ENCODE data around the gene ASPA.

DNA sequence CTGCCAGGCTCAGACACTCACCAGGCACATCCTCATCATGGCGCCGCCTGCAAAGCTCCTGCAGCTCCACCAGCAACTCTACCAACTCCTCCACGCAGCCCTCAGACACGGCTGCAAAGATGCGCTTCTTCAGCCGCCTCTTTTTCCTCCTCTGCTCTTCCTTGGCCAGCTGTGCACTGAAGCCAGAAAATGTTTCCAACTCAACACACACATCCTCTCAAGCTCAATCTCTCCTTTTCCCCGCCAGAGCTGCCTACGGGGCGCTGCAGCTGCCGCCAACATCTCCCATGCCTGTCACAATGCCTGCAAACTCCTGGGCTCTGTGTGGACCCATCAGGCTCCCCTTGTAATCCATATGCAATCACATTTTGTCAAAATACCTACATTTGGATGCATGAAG, 67.7 kb downstream of the ASPA start:
- TF ChIP-seq POLR2A (IDR thresholded peaks at IDR 0.05; ENCODE audit: low read depth, low read length): no peak
- no peak for TF ChIP-seq TAF1 (IDR thresholded peaks at IDR 0.05; ENCODE audit: borderline replicate concordance, low read depth, low read length)
- TF ChIP-seq POLR2AphosphoS5 (IDR thresholded peaks at IDR 0.05; ENCODE audit: low read depth, low read length): no peak
